Natural killer cell (primary cell): ENCODE data around the gene C19orf81. TPM values are rescaled to one million over a fixed set of nuclear protein-coding genes. Genes with fewer than 3 reads are reported as not detected.

Experiments used
- ATAC-seq, 3 donors: fragments of 150-1000 bp in 2 of 3; fragments of 200-7000 bp in 1 of 3; cut with Tn5 transposase; 1 replicate in 1 of 3; 2 replicates in 2 of 3; pipeline ENCODE4 v1.10.0; 2021; ENCODE audit warnings: mild to moderate bottlenecking in 2 of 3, moderate library complexity in 2 of 3
- DNase-seq, 2 donors: peaks; one replicate each; pipeline versions ENCODE4 v3.0.0 to v3.0.0-alpha.2; 2013 to 2021; ENCODE audit warnings: mixed read lengths in 1 of 2
- H3K27ac ChIP-seq: one replicate; pipeline ENCODE4 v1.5.1; 2013; ENCODE audit warnings: mild to moderate bottlenecking, low read length
- H3K27me3 ChIP-seq: one replicate; pipeline ENCODE4 v1.6.1; 2013; ENCODE audit warnings: low read length; ENCODE audit not compliant: control insufficient read depth, insufficient read depth
- H3K36me3 ChIP-seq: one replicate; pipeline ENCODE4 v1.6.1; 2013; ENCODE audit warnings: low read length; ENCODE audit not compliant: control insufficient read depth, insufficient read depth
- H3K4me1 ChIP-seq: one replicate; pipeline ENCODE4 v1.6.1; 2013; ENCODE audit warnings: low read length; ENCODE audit not compliant: control insufficient read depth, insufficient read depth
- H3K4me3 ChIP-seq: one replicate; pipeline ENCODE4 v1.5.1; 2013; ENCODE audit warnings: low read length
- H3K9me3 ChIP-seq: one replicate; pipeline ENCODE4 v1.6.1; 2013; ENCODE audit warnings: low read length; ENCODE audit not compliant: control insufficient read depth, insufficient read depth
- H3K27ac Mint-ChIP-seq, 2 donors: one replicate each; pipeline ENCODE4 v1.8.0; 2022; ENCODE audit warnings: mild to moderate bottlenecking in 2 of 2, mixed read lengths in 2 of 2, moderate library complexity in 1 of 2
- H3K27me3 Mint-ChIP-seq, 2 donors: one replicate each; pipeline ENCODE4 v1.8.0; 2022; ENCODE audit warnings: low read depth in 2 of 2, mixed read lengths in 2 of 2
- H3K36me3 Mint-ChIP-seq: one replicate; pipeline ENCODE4 v1.8.0; 2022; ENCODE audit warnings: mixed read lengths
- H3K4me1 Mint-ChIP-seq, 2 donors: one replicate each; pipeline ENCODE4 v1.8.0; 2022; ENCODE audit warnings: mixed read lengths in 2 of 2
- H3K4me3 Mint-ChIP-seq: one replicate; pipeline ENCODE4 v1.8.0; 2022; ENCODE audit warnings: mild to moderate bottlenecking, moderate library complexity, mixed read lengths
- H3K9me3 Mint-ChIP-seq, 2 donors: one replicate each; pipeline ENCODE4 v1.8.0; 2022; ENCODE audit warnings: mixed read lengths in 2 of 2
- CTCF ChIP-seq: fragments of 200-600 bp; IDR thresholded peaks from one replicate; pipeline ENCODE4 v1.8.0; 2022; ENCODE audit warnings: antibody characterized with exemption
- WGBS: methylation state at CpG from one replicate; pipeline ENCODE4 v1.1.7; 2013; ENCODE audit warnings: missing lambda C conversion rate; ENCODE audit not compliant: insufficient coverage; 5-methylcytosine and 5-hydroxymethylcytosine counted together
- intact Hi-C: fragments of 100-400 bp; cut with micrococcal nuclease; formaldehyde crosslinking; loops from one replicate; pipeline ENCODE4 v1.14.2; 2022
- total RNA-seq, 4 donors: library from RNA; stranded (reverse); fragments of 120-200 nt in 1 of 4; gene quantifications; one replicate each; pipeline versions ENCODE4 v1.2.3 to v1.2.4, GENCODE V29; 2013 to 2022

The C19orf81 gene
- not detected for total RNA-seq
- 0.27 TPM for total RNA-seq (2013)

DNA sequence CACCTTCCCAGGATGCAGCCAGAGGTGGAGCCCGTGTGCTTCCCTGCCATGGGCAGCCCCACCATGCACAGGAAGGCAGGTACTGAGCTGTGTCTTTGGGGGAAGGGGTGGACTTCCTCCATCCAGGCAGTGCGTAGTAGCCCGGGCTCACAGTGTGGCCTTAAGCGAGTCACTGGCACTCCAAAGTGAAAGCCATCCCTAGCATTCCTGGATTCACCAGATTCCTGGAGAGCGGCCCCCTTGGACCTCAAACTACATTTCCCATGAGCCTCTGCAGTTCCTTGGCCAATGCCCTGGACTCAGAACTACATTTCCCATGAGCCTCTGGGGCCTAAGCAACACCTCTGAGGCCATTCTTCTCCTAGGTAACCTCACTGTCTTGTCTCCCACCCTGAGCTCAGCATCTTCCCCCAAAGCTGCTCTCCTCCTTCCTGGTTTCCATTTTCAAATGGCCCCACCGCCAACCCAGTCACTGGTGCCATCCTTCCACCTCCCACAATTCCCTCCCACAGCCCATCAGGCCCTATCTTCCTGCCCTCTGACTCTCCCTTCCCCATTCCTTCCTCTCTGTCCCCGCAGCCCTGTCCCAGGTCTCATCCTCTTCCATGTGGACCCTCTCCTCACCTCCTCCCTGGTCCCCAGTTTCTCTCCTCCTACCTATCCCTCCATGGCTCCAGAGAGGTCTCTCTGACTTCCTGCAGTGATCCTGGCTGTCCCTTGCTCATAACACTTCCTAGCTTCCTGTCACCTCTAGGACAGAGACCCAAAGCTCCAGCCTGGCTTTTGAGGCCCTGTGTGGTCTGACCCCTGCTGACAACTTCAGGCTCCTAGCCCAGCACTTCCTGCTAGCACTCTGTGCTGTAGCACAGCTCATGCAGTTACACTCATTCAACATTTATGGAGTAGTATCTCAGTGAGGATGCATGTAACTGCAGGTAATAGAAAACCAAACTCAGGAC, at the start of gene C19orf81:
TSS of gene C19orf81 (plus strand) at position 13 of the 959 bp plus-strand sequence. CDS start at position 13, 0 bp downstream.
- Histone ChIP-seq H3K36me3 (no peaks in the 10 kb centered on the region), H3K4me3 (no peak within 1 kb of the TSS), H3K9me3 (no peaks in the 10 kb centered on the region), H3K27me3 (no peaks in the 10 kb centered on the region), H3K27ac (no peak within 1 kb of the TSS), H3K4me1 (no peaks in the 10 kb centered on the region)
- Mint-ChIP-seq H3K27me3 (peaks cover 27% of the 10 kb centered on the region in 2 donors), H3K27ac (no peak within 1 kb of the TSS), H3K36me3 (peaks cover 1% of the 10 kb centered on the region), H3K4me1 (no peaks in the 10 kb centered on the region), H3K4me3 (no peak within 1 kb of the TSS), H3K9me3 (peaks cover 0 to 3% of the 10 kb centered on the region in 2 donors)
- DNase-seq (no peak), ATAC-seq (no peak)
- no peak for TF ChIP-seq CTCF
- intact Hi-C loops, result no loop called here
- WGBS, result 38% methylated on average over 7 of the region's 7 CpGs

DNA sequence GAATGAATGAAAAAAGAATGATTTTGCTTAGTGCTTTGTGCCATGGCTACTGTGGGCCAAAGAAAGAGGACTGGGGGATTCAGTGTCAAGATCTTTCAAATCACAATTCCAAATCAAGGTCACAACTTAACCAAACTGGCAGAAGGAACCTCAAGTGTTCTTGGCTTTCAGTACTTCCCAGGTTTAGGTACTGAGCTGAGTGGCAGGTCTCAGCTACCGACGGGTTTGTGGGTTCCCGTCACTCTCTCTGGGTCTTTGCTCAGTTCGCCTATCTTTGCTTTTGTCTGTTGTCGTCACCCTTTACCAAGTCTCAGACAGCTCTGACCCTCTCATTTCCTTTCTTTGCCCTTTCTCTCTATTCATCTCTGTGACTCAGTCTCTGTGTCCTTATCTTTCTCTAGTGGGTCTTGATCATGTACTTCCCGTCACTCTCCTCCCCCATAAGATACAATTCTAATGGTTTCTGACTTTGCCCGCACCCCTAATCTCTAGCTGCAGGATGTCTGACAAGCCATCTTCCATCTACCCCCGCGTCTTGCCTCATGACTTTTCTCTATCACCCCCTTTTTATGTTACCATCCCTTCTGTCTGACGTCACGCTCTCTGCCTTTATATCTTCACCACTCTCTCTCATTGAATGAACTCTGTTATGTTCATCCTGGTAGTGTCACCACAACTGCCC, 47.7 kb upstream of the C19orf81 start:
- Histone ChIP-seq H3K27ac (no peak overlapping the region), H3K36me3 (no peaks in the 10 kb centered on the region), H3K4me1 (no peaks in the 10 kb centered on the region), H3K27me3 (peaks cover 2% of the 10 kb centered on the region), H3K4me3 (no peak overlapping the region), H3K9me3 (peaks cover 2% of the 10 kb centered on the region)
- 80% methylated on average over 11 of the region's 11 CpGs for WGBS
- H3K9me3 Mint-ChIP-seq, result no peaks in the 10 kb centered on the region
- no peak overlapping the region for H3K4me3 Mint-ChIP-seq
- no peak overlapping the region for H3K27ac Mint-ChIP-seq
- H3K4me1 Mint-ChIP-seq, result peaks cover 0 to 6% of the 10 kb centered on the region in 2 donors
- no peaks in the 10 kb centered on the region for H3K36me3 Mint-ChIP-seq
- DNase-seq (no peak), ATAC-seq (peak in 1 of 3 donors; percentile 49)
- TF ChIP-seq CTCF, result no peak
- H3K27me3 Mint-ChIP-seq, result peaks cover 24 to 30% of the 10 kb centered on the region in 2 donors
- intact Hi-C loops, result no loop called here

- H3K36me3 ChIP-seq, result no peaks in the 10 kb centered on the region
- H3K27ac Mint-ChIP-seq, result no peak overlapping the region
Measured at GRCh38 chr19:50602089-50602422, 47.2 kb upstream of the C19orf81 start.

More at GRCh38 chr19:50602089-50602422, 47.2 kb upstream of the C19orf81 start:
- no peak for TF ChIP-seq CTCF
- Histone ChIP-seq H3K4me1 (no peaks in the 10 kb centered on the region), H3K9me3 (peaks cover 4% of the 10 kb centered on the region), H3K27ac (no peak overlapping the region), H3K27me3 (peaks cover 5% of the 10 kb centered on the region), H3K4me3 (no peak overlapping the region)
- DNase-seq (no peak), ATAC-seq (no peak)
- Mint-ChIP-seq H3K9me3 (no peaks in the 10 kb centered on the region), H3K4me1 (peaks cover 0 to 6% of the 10 kb centered on the region in 2 donors), H3K36me3 (no peaks in the 10 kb centered on the region), H3K27me3 (peaks cover 24 to 32% of the 10 kb centered on the region in 2 donors), H3K4me3 (no peak overlapping the region)
- intact Hi-C loops, result no loop called here
- WGBS, result 79% methylated on average over 5 of the region's 5 CpGs
